Stimulated activated CD4-positive, alpha-beta T cell treated with anti-CD3 and anti-CD28 coated beads, TNF-alpha, amount 100 ng/mL, for 1 hour (primary cell): ENCODE measurements around the gene BTNL9.
A peak's percentile ranks its signal among the peaks of the same experiment; 100 is the strongest.
"Not testable (repeated sequence)": the region's sequence is repeated elsewhere in the genome, so short reads cannot be mapped to it uniquely, and the experiment has no call there.

Experiments used
- DNase-seq, 3 donors: peaks; one replicate each; pipeline ENCODE4 v3.0.0-alpha.2; 2020; ENCODE audit warnings: low read depth in 3 of 3, low spot score in 1 of 3

The BTNL9 gene

GRCh38 chr5:181042722-181043121, 2.7 kb downstream of the BTNL9 start:
- DNase-seq: no peak

GRCh38 chr5:181043285-181044092, 3.4 kb downstream of the BTNL9 start:
- DNase-seq: no peak

- no peak for DNase-seq
These were observed 4.1 kb downstream of the BTNL9 start for GRCh38 chr5:181044093-181044599.

GRCh38 chr5:181044662-181045305, 4.7 kb downstream of the BTNL9 start:
- no peak for DNase-seq

- DNase-seq: no peak
These were observed 5.2 kb downstream of the BTNL9 start for GRCh38 chr5:181045316-181045715.

- not testable (repeated sequence) for DNase-seq
These were observed 5.8 kb downstream of the BTNL9 start for GRCh38 chr5:181045857-181046256.

- no peak for DNase-seq
These were observed 7.2 kb downstream of the BTNL9 start for GRCh38 chr5:181047288-181047687.

GRCh38 chr5:181047921-181048320, 7.9 kb downstream of the BTNL9 start:
- DNase-seq: no peak

- DNase-seq: no peak
These were observed 9.9 kb downstream of the BTNL9 start for GRCh38 chr5:181050016-181050415.

- no peak for DNase-seq
These were observed 12.0 kb downstream of the BTNL9 start for GRCh38 chr5:181051841-181052671.

- DNase-seq: peak in 1 of 3 donors; percentile 3
These were observed 12.8 kb downstream of the BTNL9 start for GRCh38 chr5:181052672-181053487.

GRCh38 chr5:181053488-181054121, 13.5 kb downstream of the BTNL9 start:
- no peak for DNase-seq

- DNase-seq: no peak
These were observed 14.1 kb downstream of the BTNL9 start for GRCh38 chr5:181054138-181054537.

GRCh38 chr5:181054871-181055459, 14.9 kb downstream of the BTNL9 start:
- no peak for DNase-seq

GRCh38 chr5:181056431-181056830, 16.4 kb downstream of the BTNL9 start:
- DNase-seq: no peak

GRCh38 chr5:181058321-181058720, 18.3 kb downstream of the BTNL9 start:
- DNase-seq: no peak

- no peak for DNase-seq
These were observed 18.8 kb downstream of the BTNL9 start for GRCh38 chr5:181058786-181059296.

- no peak for DNase-seq
These were observed 19.5 kb downstream of the BTNL9 start for GRCh38 chr5:181059297-181060230.

GRCh38 chr5:181060231-181060590, 20.1 kb downstream of the BTNL9 start:
- DNase-seq: no peak
